ENCODE measurements around the gene AP2B1.

DNA sequence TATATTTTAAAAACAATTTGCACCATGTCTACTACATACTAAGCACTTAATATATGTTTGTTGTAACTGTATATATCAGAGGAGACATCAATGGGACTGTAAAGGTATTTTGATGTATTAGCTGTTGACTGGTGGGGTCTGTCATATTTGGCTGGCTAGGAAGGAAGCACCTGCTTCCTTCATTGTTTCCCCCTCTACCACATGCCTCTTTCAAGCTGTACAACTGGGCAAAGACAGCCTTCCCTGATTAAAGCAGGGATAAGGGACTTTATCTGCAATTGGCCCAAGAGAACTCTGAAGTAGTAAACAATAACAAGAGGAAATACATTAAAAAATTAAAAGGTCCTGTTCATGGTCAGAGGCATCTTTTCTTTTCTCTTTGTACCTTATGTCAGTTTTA, 44.1 kb upstream of the AP2B1 start:
- TF ChIP-seq POLR2AphosphoS5 (IDR thresholded peaks at IDR 0.05; ENCODE audit: low read depth, low read length), result no peak
- TF ChIP-seq, protein P1, sequence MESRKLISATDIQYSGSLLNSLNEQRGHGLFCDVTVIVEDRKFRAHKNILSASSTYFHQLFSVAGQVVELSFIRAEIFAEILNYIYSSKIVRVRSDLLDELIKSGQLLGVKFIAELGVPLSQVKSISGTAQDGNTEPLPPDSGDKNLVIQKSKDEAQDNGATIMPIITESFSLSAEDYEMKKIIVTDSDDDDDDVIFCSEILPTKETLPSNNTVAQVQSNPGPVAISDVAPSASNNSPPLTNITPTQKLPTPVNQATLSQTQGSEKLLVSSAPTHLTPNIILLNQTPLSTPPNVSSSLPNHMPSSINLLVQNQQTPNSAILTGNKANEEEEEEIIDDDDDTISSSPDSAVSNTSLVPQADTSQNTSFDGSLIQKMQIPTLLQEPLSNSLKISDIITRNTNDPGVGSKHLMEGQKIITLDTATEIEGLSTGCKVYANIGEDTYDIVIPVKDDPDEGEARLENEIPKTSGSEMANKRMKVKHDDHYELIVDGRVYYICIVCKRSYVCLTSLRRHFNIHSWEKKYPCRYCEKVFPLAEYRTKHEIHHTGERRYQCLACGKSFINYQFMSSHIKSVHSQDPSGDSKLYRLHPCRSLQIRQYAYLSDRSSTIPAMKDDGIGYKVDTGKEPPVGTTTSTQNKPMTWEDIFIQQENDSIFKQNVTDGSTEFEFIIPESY (IDR thresholded peaks at IDR 0.05; ENCODE audit: borderline replicate concordance, low read depth), result no peak
- TF ChIP-seq GABPA (IDR thresholded peaks at IDR 0.05; ENCODE audit: low read depth), result no peak
- no peak for TF ChIP-seq TAF1 (IDR thresholded peaks at IDR 0.05; ENCODE audit: borderline replicate concordance, low read depth, low read length)
- TF ChIP-seq, protein P2, sequence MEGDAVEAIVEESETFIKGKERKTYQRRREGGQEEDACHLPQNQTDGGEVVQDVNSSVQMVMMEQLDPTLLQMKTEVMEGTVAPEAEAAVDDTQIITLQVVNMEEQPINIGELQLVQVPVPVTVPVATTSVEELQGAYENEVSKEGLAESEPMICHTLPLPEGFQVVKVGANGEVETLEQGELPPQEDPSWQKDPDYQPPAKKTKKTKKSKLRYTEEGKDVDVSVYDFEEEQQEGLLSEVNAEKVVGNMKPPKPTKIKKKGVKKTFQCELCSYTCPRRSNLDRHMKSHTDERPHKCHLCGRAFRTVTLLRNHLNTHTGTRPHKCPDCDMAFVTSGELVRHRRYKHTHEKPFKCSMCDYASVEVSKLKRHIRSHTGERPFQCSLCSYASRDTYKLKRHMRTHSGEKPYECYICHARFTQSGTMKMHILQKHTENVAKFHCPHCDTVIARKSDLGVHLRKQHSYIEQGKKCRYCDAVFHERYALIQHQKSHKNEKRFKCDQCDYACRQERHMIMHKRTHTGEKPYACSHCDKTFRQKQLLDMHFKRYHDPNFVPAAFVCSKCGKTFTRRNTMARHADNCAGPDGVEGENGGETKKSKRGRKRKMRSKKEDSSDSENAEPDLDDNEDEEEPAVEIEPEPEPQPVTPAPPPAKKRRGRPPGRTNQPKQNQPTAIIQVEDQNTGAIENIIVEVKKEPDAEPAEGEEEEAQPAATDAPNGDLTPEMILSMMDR (IDR thresholded peaks at IDR 0.05), result no peak
- TF ChIP-seq, protein P3, sequence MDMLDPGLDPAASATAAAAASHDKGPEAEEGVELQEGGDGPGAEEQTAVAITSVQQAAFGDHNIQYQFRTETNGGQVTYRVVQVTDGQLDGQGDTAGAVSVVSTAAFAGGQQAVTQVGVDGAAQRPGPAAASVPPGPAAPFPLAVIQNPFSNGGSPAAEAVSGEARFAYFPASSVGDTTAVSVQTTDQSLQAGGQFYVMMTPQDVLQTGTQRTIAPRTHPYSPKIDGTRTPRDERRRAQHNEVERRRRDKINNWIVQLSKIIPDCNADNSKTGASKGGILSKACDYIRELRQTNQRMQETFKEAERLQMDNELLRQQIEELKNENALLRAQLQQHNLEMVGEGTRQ (IDR thresholded peaks at IDR 0.05; ENCODE audit: borderline replicate concordance, low read depth, low read length), result no peak
- TF ChIP-seq RAD21 (IDR thresholded peaks at IDR 0.05; ENCODE audit: low read length), result no peak
- no peak for TF ChIP-seq EP300 (IDR thresholded peaks at IDR 0.05; ENCODE audit: borderline replicate concordance in 1 of 2, low read depth in 1 of 2, low read length in 1 of 2)
- no peak for TF ChIP-seq MXI1 (IDR thresholded peaks at IDR 0.05; ENCODE audit: low read depth, low read length)
- TF ChIP-seq YY1 (IDR thresholded peaks at IDR 0.05; ENCODE audit: low read depth), result no peak
- TF ChIP-seq, protein P4, sequence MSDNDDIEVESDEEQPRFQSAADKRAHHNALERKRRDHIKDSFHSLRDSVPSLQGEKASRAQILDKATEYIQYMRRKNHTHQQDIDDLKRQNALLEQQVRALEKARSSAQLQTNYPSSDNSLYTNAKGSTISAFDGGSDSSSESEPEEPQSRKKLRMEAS (IDR thresholded peaks at IDR 0.05; ENCODE audit: low read depth), result no peak
